Endometrium (tissue), 2 donors: ENCODE data around the gene ENTREP3.
"Not testable (repeated sequence)": the region's sequence is repeated elsewhere in the genome, so short reads cannot be mapped to it uniquely, and the experiment has no call there.

Source experiments
- FAIRE-seq: peaks from 2 replicates; lab custom pipeline; 2012; peaks lifted over from hg19 to GRCh38; lab: Jason Lieb, UNC
- donor health status: control.
- donor health status: control.

ENTREP3 gene, protein sequence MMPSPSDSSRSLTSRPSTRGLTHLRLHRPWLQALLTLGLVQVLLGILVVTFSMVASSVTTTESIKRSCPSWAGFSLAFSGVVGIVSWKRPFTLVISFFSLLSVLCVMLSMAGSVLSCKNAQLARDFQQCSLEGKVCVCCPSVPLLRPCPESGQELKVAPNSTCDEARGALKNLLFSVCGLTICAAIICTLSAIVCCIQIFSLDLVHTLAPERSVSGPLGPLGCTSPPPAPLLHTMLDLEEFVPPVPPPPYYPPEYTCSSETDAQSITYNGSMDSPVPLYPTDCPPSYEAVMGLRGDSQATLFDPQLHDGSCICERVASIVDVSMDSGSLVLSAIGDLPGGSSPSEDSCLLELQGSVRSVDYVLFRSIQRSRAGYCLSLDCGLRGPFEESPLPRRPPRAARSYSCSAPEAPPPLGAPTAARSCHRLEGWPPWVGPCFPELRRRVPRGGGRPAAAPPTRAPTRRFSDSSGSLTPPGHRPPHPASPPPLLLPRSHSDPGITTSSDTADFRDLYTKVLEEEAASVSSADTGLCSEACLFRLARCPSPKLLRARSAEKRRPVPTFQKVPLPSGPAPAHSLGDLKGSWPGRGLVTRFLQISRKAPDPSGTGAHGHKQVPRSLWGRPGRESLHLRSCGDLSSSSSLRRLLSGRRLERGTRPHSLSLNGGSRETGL

GRCh38 chr1:155255243-155256007 is at the start of gene ENTREP3:
TSS of gene ENTREP3 (minus strand) at chr1:155255483. CDS start at chr1:155254877, 606 bp downstream.
- FAIRE-seq: no peak

GRCh38 chr1:155304558-155305063 is 49.3 kb upstream of the ENTREP3 start:
- no peak for FAIRE-seq

- FAIRE-seq: no peak
These were observed 46.1 kb upstream of the ENTREP3 start, which contains the start of gene PKLR for GRCh38 chr1:155301342-155301841. TSS of gene PKLR (minus strand) at chr1:155301438. CDS start at chr1:155301395, 43 bp downstream.

DNA sequence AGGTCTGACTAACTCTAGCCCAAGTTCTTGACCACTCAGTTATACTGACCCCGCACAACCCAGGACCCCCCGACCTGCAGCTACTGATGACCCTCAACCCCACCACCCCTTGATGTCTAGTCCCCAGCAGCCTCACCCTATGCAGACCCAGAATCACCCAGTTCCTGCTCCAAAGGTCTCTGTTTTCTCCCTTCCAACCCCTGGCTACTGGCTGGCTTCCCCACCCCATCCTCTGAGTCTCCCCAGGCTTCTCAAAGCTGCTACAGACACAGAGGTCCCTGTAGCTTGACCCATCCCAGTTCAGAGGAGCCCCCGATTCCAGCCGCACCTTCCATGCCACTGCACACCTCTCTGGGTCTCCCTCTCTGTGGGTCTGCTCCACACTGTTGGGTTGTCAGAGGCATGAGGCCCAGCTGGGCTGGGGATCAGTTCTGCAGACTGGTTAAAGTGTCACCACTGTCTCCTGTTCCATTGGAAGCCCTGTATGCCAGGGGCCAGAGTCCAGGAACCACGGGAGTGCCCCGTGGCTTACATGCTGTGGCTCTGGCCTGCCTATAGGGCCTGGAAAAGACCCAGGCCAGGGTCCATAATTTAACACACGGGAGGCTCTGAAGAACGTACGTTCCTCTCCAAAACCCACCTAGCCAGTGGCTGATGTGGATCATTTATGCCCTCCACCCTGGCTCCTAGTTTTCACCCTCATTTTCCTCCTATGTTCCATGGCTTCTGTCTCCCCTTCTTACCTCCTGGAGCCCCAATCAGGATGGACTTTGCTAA is 45.5 kb upstream of the ENTREP3 start:
- no peak for FAIRE-seq

GRCh38 chr1:155300024-155300423 is 44.7 kb upstream of the ENTREP3 start:
- no peak for FAIRE-seq

DNA sequence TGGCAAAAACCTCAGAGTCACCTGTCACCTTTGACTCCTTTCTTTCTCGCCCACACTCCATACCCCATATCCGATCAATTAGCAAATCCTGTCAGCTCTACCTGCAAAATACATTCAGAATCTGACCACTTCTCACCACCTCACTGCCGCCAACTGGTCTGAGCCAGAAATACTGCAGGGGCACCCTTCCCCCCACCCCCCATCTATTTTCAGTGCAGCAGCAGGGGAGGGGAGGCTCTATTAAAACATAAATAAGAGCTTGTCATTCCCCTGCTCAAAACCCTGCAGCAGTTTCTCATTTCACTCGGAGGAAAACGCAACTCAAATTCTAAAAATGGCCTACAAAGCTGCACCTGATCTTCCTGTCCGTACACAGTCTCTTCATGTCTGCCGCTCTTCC is 42.1 kb upstream of the ENTREP3 start:
- FAIRE-seq: no peak

GRCh38 chr1:155296661-155297060 is 41.4 kb upstream of the ENTREP3 start:
- FAIRE-seq: no peak

DNA sequence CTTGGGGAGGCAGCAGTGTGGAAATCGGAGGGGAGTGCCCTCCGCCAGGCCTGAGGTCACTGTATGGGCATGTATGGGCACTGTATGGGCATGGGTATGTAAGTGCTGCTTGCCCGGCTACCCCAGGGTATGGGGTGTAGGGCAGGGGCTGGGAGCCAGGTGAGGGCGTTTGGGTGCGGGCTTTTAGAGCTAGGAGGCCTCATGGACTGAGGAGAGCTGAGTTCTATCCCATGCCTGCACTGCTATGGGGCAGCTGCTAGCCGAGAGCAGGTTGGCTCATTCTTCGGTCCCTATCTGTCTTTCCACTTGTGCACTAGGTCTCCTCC is 40.6 kb upstream of the ENTREP3 start:
- no peak for FAIRE-seq

- no peak for FAIRE-seq
These were observed 40.1 kb upstream of the ENTREP3 start for GRCh38 chr1:155295183-155295941.

GRCh38 chr1:155294520-155295182 is 39.4 kb upstream of the ENTREP3 start:
- FAIRE-seq: no peak

GRCh38 chr1:155293086-155293749 is 37.9 kb upstream of the ENTREP3 start:
- FAIRE-seq: no peak

GRCh38 chr1:155291006-155291405 is 35.7 kb upstream of the ENTREP3 start:
- not testable (repeated sequence) for FAIRE-seq

- no peak for FAIRE-seq
These were observed 32.8 kb upstream of the ENTREP3 start for GRCh38 chr1:155287987-155288543.

GRCh38 chr1:155286544-155286943 is 31.3 kb upstream of the ENTREP3 start:
- FAIRE-seq: no peak

DNA sequence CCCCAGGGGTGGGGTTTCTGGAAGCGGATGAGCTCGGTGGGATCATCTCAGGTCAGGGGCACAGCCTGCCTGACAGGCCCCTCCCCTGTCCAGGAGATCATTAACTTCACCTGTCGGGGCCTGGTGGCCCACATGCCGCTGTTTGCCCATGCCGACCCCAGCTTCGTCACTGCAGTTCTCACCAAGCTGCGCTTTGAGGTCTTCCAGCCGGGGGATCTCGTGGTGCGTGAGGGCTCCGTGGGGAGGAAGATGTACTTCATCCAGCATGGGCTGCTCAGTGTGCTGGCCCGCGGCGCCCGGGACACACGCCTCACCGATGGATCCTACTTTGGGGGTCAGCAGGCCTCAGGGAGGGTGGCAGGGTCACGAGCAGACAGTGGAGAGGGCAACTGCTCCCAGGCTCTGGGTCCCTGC is 30.4 kb upstream of the ENTREP3 start:
- no peak for FAIRE-seq

GRCh38 chr1:155285063-155285462 is 29.8 kb upstream of the ENTREP3 start:
- FAIRE-seq: no peak

- no peak for FAIRE-seq
These were observed 29.2 kb upstream of the ENTREP3 start for GRCh38 chr1:155284476-155284875.

DNA sequence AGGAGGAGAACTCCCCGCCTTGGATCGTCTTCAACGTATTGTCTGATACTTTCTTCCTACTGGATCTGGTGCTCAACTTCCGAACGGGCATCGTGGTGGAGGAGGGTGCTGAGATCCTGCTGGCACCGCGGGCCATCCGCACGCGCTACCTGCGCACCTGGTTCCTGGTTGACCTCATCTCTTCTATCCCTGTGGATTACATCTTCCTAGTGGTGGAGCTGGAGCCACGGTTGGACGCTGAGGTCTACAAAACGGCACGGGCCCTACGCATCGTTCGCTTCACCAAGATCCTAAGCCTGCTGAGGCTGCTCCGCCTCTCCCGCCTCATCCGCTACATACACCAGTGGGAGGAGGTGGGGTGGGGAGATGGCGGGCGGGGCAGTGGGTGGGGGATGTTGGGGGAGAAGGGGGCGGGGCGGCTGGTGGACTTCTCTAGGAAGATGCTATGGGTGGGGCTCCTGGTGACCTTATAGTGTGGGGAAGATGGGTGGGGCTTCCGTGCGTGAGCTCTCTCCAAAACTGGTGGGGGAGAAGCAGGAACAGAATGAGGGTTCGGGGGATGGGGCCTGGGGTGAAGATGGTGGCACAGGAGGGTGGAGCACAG is 27.3 kb upstream of the ENTREP3 start:
- no peak for FAIRE-seq

DNA sequence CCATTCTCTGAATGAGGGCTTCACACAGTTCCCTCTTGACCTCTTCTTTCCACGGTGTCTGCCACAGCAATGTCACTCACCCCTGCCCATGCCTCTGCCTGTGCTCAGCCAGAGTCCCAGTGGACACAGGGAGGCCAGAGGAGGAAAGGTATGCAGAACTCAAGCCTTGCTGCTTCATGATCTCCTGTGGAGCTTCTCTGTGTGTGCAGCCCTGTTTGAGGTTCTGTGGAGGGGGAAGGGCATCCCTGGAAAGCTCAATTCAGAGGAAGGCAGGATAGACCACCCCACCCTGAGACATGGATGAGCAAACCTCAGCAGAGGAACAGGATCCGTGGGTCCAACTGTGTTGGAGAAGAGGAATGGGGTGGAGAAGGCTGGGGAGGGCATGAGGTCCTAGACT is 24.0 kb upstream of the ENTREP3 start:
- FAIRE-seq: no peak
